BJ (cell line): ENCODE data around the gene LRFN5. TPM values are rescaled to one million over a fixed set of nuclear protein-coding genes. Genes with fewer than 3 reads are reported as not detected.
"Not testable (repeated sequence)": the region's sequence is repeated elsewhere in the genome, so short reads cannot be mapped to it uniquely, and the experiment has no call there.

Experiments
- CTCF ChIA-PET: fragments of 350-600 bp; formaldehyde crosslinking; extraction: SDS; loops from one replicate; lab custom pipeline; 2021; ENCODE audit warnings: antibody characterized with exemption, inconsistent platforms; lab: Yijun Ruan, JAX
- POLR2A ChIA-PET: fragments of 300-600 bp; sonication (Branson Sonifier 250); formaldehyde crosslinking; extraction: SDS; loops from one replicate; lab custom pipeline; 2021; ENCODE audit warnings: antibody characterized with exemption; lab: Charles Lee
- DNase-seq: peaks from one replicate; pipeline ENCODE4 v3.0.0-alpha.2; 2011; ENCODE audit warnings: low read depth
- H3K27me3 ChIP-seq: 2 replicates; pipeline ENCODE4 v1.6.0; 2011; ENCODE audit warnings: low read length; ENCODE audit not compliant: control insufficient read depth, insufficient read depth
- H3K36me3 ChIP-seq: 2 replicates; pipeline ENCODE4 v1.5.1; 2011; ENCODE audit warnings: low read length; ENCODE audit not compliant: control insufficient read depth, insufficient read depth
- H3K4me3 ChIP-seq: 2 replicates; pipeline ENCODE4 v1.5.1; 2011; ENCODE audit warnings: low read depth, mild to moderate bottlenecking, control low read depth, low read length
- CTCF ChIP-seq: IDR thresholded peaks from 2 replicates; pipeline ENCODE4 v1.5.1; 2011; ENCODE audit warnings: low read depth, mild to moderate bottlenecking, control low read depth, inconsistent platforms, low read length, moderate library complexity; ENCODE audit not compliant: insufficient read depth
- polyA plus RNA-seq: library from polyadenylated mRNA; depleted of rRNA; stranded (reverse); fragments of >200 nt; gene quantifications from 2 replicates; pipeline ENCODE4 v1.2.3, GENCODE V29; 2011

The LRFN5 gene
- polyA plus RNA-seq, 1 experiment: 0.05 TPM

- H3K27me3 ChIP-seq: no peaks in the 10 kb centered on the region
- ChIA-PET CTCF (no interaction called here), POLR2A (no interaction called here)
- no peak for TF ChIP-seq CTCF
- no peaks in the 10 kb centered on the region for H3K36me3 ChIP-seq
- no peak for DNase-seq
- no peak overlapping the region for H3K4me3 ChIP-seq
Measured at GRCh38 chr14:41586237-41586636, 20.4 kb upstream of the LRFN5 start.

- no peak overlapping the region for H3K4me3 ChIP-seq
- no peaks in the 10 kb centered on the region for H3K27me3 ChIP-seq
- H3K36me3 ChIP-seq: no peaks in the 10 kb centered on the region
- ChIA-PET CTCF (no interaction called here), POLR2A (no interaction called here)
- DNase-seq: no peak
- TF ChIP-seq CTCF: no peak
Measured at GRCh38 chr14:41597647-41598046, 9.0 kb upstream of the LRFN5 start.

- DNase-seq, H3K27me3 ChIP-seq, POLR2A ChIA-PET, H3K36me3 ChIP-seq, H3K4me3 ChIP-seq: not testable (repeated sequence)
- CTCF ChIA-PET: interaction anchor here (2.7 kb wide), 1 partner anchor 23 kb away, joined by 7 read pairs; no protein-coding TSS in a partner anchor
Measured at GRCh38 chr14:41599805-41600385, 6.8 kb upstream of the LRFN5 start.

GRCh38 chr14:41604721-41605531 is 1.8 kb upstream of the LRFN5 start:
- peak; percentile 18 for DNase-seq
- H3K36me3 ChIP-seq: no peaks in the 10 kb centered on the region
- H3K4me3 ChIP-seq: peak overlapping the region; percentile 48
- TF ChIP-seq CTCF: no peak
- POLR2A ChIA-PET: no interaction called here
- peaks cover 27% of the 10 kb centered on the region for H3K27me3 ChIP-seq
- CTCF ChIA-PET: interaction anchor here (0.6 kb wide), 1 partner anchor 55 kb away, joined by 3 read pairs; no protein-coding TSS in a partner anchor

- POLR2A ChIA-PET: no interaction called here
- TF ChIP-seq CTCF: no peak
- Histone ChIP-seq H3K27me3 (peaks cover 27% of the 10 kb centered on the region), H3K4me3 (peak overlapping the region; percentile 48), H3K36me3 (no peaks in the 10 kb centered on the region)
- CTCF ChIA-PET: no interaction called here
- DNase-seq: no peak
Measured at GRCh38 chr14:41605550-41606281, 960 bp upstream of the LRFN5 start.
